GM10266 (cell line): Measurements from ENCODE around the gene ENOSF1.

Source experiments
- DNase-seq: peaks from one replicate; pipeline ENCODE4 v3.0.0; 2012; ENCODE audit errors: extremely low spot score
- CTCF ChIP-seq: IDR thresholded peaks from 2 replicates; pipeline ENCODE4 v1.5.1; 2012; ENCODE audit warnings: mild to moderate bottlenecking, low read depth; ENCODE audit not compliant: control insufficient read depth, insufficient read depth; ENCODE audit errors: missing control alignments

ENOSF1 gene

GRCh38 chr18:673317-673716 lies 39.1 kb downstream of the ENOSF1 start:
- TF ChIP-seq CTCF = no peak
- no peak for DNase-seq

GRCh38 chr18:671405-671804 lies 41.0 kb downstream of the ENOSF1 start:
- no peak for TF ChIP-seq CTCF
- DNase-seq = no peak

GRCh38 chr18:670522-670921 lies 41.9 kb downstream of the ENOSF1 start:
- no peak for DNase-seq
- no peak for TF ChIP-seq CTCF

- TF ChIP-seq CTCF = no peak
- no peak for DNase-seq
Measured at GRCh38 chr18:669077-669476, 43.4 kb downstream of the ENOSF1 start.

- DNase-seq = no peak
- no peak for TF ChIP-seq CTCF
Measured at GRCh38 chr18:668260-668659, 44.2 kb downstream of the ENOSF1 start.

- TF ChIP-seq CTCF = no peak
- DNase-seq = no peak
Measured at GRCh38 chr18:666628-667027, 45.8 kb downstream of the ENOSF1 start.

GRCh38 chr18:666177-666576 lies 46.3 kb downstream of the ENOSF1 start:
- no peak for DNase-seq
- TF ChIP-seq CTCF = peak; percentile 26
